HCT116 (cell line): ENCODE data around the gene IPO11. TPM values are rescaled to one million over a fixed set of nuclear protein-coding genes. Genes with fewer than 3 reads are reported as not detected.

Experiments
- ATAC-seq: fragments of 200-7000 bp; cut with Tn5 transposase; 2 replicates; pipeline ENCODE4 v1.9.1; 2020; ENCODE audit warnings: mild to moderate bottlenecking, moderate library complexity
- BruUV-seq: library from RNA; stranded (reverse); fragments of 400-500 nt; replicated peaks from 2 replicates; lab custom pipeline; 2021; lab: Mats Ljungman, UMichigan
- CTCF ChIA-PET: fragments of 300-600 bp; sonication (Branson Sonifier 250); formaldehyde crosslinking; loops from one replicate; lab custom pipeline; 2021; ENCODE audit warnings: antibody characterized with exemption; lab: Charles Lee
- POLR2A ChIA-PET: fragments of 300-600, 350-600 bp; sonication (Branson Sonifier 250); formaldehyde crosslinking; loops from one replicate; lab custom pipeline; 2021; ENCODE audit warnings: antibody characterized with exemption; lab: Charles Lee
- RAD21 ChIA-PET, 2 experiments: fragments of 300-600 bp; sonication (Branson Sonifier 250); formaldehyde crosslinking; loops; one replicate each; lab custom pipeline; 2023; ENCODE audit warnings: low total read pairs in 2 of 2; ENCODE audit not compliant: uncharacterized antibody in 2 of 2, unreplicated experiment in 2 of 2, low non-redundant PET in 1 of 2; lab: Charles Lee
- DNase-seq: peaks from one replicate; pipeline ENCODE4 v3.0.0-alpha.2; 2010; ENCODE audit warnings: low read depth, low spot score
- H2AFZ ChIP-seq: fragments of 200-600 bp; shearing (Covaris generic), sonication (generic); 2 replicates; pipeline ENCODE4 v1.6.1; 2017; ENCODE audit warnings: low read depth, mixed run types, mixed read lengths, antibody characterized with exemption, low read length; ENCODE audit not compliant: poor library complexity, severe bottlenecking
- H3K27ac ChIP-seq: 2 replicates; pipeline ENCODE4 v1.5.1; 2012; ENCODE audit warnings: low read depth, low read length
- H3K27me3 ChIP-seq: fragments of 200-600 bp; sonication (generic); 2 replicates; pipeline ENCODE4 v1.6.1; 2016; ENCODE audit warnings: mixed run types, low read length, mixed read lengths; ENCODE audit not compliant: insufficient read depth
- H3K36me3 ChIP-seq, 2 experiments: fragments of 200-500 bp in 1 of 2; fragments of 200-600 bp in 1 of 2; sonication (Bioruptor generic) in 1 of 2; sonication (generic) in 1 of 2; 2 replicates each; pipeline versions ENCODE4 v1.5.1 to v1.6.1; 2014 to 2016; ENCODE audit warnings: low read length in 2 of 2, inconsistent platforms in 1 of 2, mixed read lengths in 1 of 2, mixed run types in 1 of 2; ENCODE audit not compliant: insufficient read depth in 2 of 2, control insufficient read depth in 1 of 2
- H3K4me1 ChIP-seq, 2 experiments: fragments of 200-600 bp in 1 of 2; sonication (generic) in 1 of 2; 2 replicates each; pipeline versions ENCODE4 v1.5.1 to v1.6.1; 2012 to 2017; ENCODE audit warnings: low read length in 2 of 2, inconsistent platforms in 1 of 2, mild to moderate bottlenecking in 1 of 2, mixed read lengths in 1 of 2, mixed run types in 1 of 2, moderate library complexity in 1 of 2; ENCODE audit not compliant: insufficient read depth in 2 of 2, control insufficient read depth in 1 of 2
- H3K4me2 ChIP-seq: fragments of 200-600 bp; sonication (generic); 2 replicates; pipeline ENCODE4 v1.6.1; 2017; ENCODE audit warnings: mixed run types, low read length, mixed read lengths
- H3K4me3 ChIP-seq, 2 experiments: fragments of 200-600 bp in 1 of 2; sonication (generic) in 1 of 2; replicated peaks in 1 of 2; 2 replicates each; pipeline ENCODE4 v1.5.1; 2011 to 2016; ENCODE audit warnings: low read length in 2 of 2, control low read depth in 1 of 2, low read depth in 1 of 2, mild to moderate bottlenecking in 1 of 2, mixed read lengths in 1 of 2, mixed run types in 1 of 2
- H3K79me2 ChIP-seq: fragments of 200-600 bp; sonication (generic); 2 replicates; pipeline ENCODE4 v1.6.1; 2017; ENCODE audit warnings: mild to moderate bottlenecking, mixed run types, low read length, moderate library complexity, mixed read lengths; ENCODE audit not compliant: insufficient read depth
- H3K9ac ChIP-seq: fragments of 200-600 bp; sonication (generic); 2 replicates; pipeline ENCODE4 v1.6.1; 2016; ENCODE audit warnings: low read length, mixed read lengths
- H3K9me2 ChIP-seq: fragments of 200-600 bp; sonication (generic), shearing (Covaris generic); 2 replicates; pipeline ENCODE4 v1.6.1; 2017; ENCODE audit warnings: mixed run types, mild to moderate bottlenecking, moderate library complexity; ENCODE audit not compliant: insufficient read depth
- H3K9me3 ChIP-seq, 2 experiments: fragments of 200-500 bp in 1 of 2; fragments of 200-600 bp in 1 of 2; sonication (Bioruptor generic) in 1 of 2; sonication (generic) in 1 of 2; 2 replicates each; pipeline ENCODE4 v1.6.1; 2014 to 2017; ENCODE audit warnings: low read length in 2 of 2, mixed read lengths in 2 of 2, inconsistent platforms in 1 of 2, low read depth in 1 of 2, mild to moderate bottlenecking in 1 of 2, mixed run types in 1 of 2, moderate library complexity in 1 of 2; ENCODE audit not compliant: control insufficient read depth in 1 of 2, insufficient read depth in 1 of 2
- H4K20me1 ChIP-seq: fragments of 200-600 bp; sonication (generic), shearing (Covaris generic); 2 replicates; pipeline ENCODE4 v1.6.1; 2017; ENCODE audit warnings: mixed run types, mild to moderate bottlenecking, moderate library complexity; ENCODE audit not compliant: insufficient read depth
- ATF3 ChIP-seq: IDR thresholded peaks from 2 replicates; pipeline ENCODE4 v1.6.1; 2012
- CBX3 ChIP-seq: IDR thresholded peaks from 2 replicates; pipeline ENCODE4 v1.6.1; 2012; ENCODE audit warnings: low read depth
- CEBPB ChIP-seq: IDR thresholded peaks from 2 replicates; pipeline ENCODE4 v1.6.1; 2012; ENCODE audit warnings: low read depth
- CTCF ChIP-seq, 3 experiments: fragments of 200-600 bp in 1 of 3; sonication (generic) in 1 of 3; IDR thresholded peaks in 2 of 3; conservative IDR thresholded peaks in 1 of 3; 2 replicates each; pipeline ENCODE4 v1.5.1; 2012 to 2017; ENCODE audit warnings: low read depth in 2 of 3, low read length in 2 of 3, antibody characterized with exemption in 1 of 3, borderline replicate concordance in 1 of 3, control low read depth in 1 of 3, mild to moderate bottlenecking in 1 of 3, mixed read lengths in 1 of 3, mixed run types in 1 of 3, moderate library complexity in 1 of 3; ENCODE audit not compliant: insufficient read depth in 1 of 3
- EGR1 ChIP-seq: IDR thresholded peaks from 2 replicates; pipeline ENCODE4 v1.6.1; 2012; ENCODE audit warnings: low read depth
- EZH2 ChIP-seq: fragments of 200-600 bp; sonication (generic); IDR thresholded peaks from 2 replicates; pipeline ENCODE4 v1.6.1; 2017; ENCODE audit warnings: antibody characterized with exemption, mixed run types
- EZH2phosphoT487 ChIP-seq: fragments of 200-600 bp; IDR thresholded peaks from 2 replicates; pipeline ENCODE4 v1.6.1; 2018; ENCODE audit warnings: antibody characterized with exemption, borderline replicate concordance
- FOSL1 ChIP-seq: IDR thresholded peaks from 2 replicates; pipeline ENCODE4 v1.6.1; 2012; ENCODE audit warnings: low read depth
- JUND ChIP-seq: IDR thresholded peaks from 2 replicates; pipeline ENCODE4 v1.6.1; 2012
- MAX ChIP-seq: IDR thresholded peaks from 2 replicates; pipeline ENCODE4 v1.6.1; 2012
- POLR2A ChIP-seq: IDR thresholded peaks from 2 replicates; pipeline ENCODE4 v1.7.0; 2011; ENCODE audit warnings: borderline replicate concordance; ENCODE audit not compliant: insufficient read depth, insufficient read length; ENCODE audit errors: extremely low read depth
- RAD21 ChIP-seq: IDR thresholded peaks from 2 replicates; pipeline ENCODE4 v1.6.1; 2012; ENCODE audit warnings: low read depth, mild to moderate bottlenecking
- REST ChIP-seq: IDR thresholded peaks from 2 replicates; pipeline ENCODE4 v1.6.1; 2012; ENCODE audit warnings: low read depth
- SIN3A ChIP-seq: IDR thresholded peaks from 2 replicates; pipeline ENCODE4 v1.6.1; 2012; ENCODE audit warnings: low read depth
- SP1 ChIP-seq: IDR thresholded peaks from 2 replicates; pipeline ENCODE4 v1.6.1; 2012; ENCODE audit warnings: low read depth
- SRF ChIP-seq: IDR thresholded peaks from 2 replicates; pipeline ENCODE4 v1.6.1; 2012; ENCODE audit warnings: low read depth
- TCF7L2 ChIP-seq: IDR thresholded peaks from 2 replicates; pipeline ENCODE4 v1.7.0; 2011; ENCODE audit warnings: borderline replicate concordance, inconsistent platforms; ENCODE audit not compliant: insufficient read depth, insufficient read length; ENCODE audit errors: extremely low read depth
- ZFX ChIP-seq: fragments of 450-650 bp; IDR thresholded peaks from 2 replicates; pipeline ENCODE4 v1.6.1; 2017
- ZNF274 ChIP-seq: fragments of 200-500 bp; sonication (Bioruptor generic); IDR thresholded peaks from 2 replicates; pipeline ENCODE4 v1.6.1; 2014; ENCODE audit warnings: mild to moderate bottlenecking, low read depth, low read length, inconsistent platforms
- intact Hi-C: fragments of 100-400 bp; cut with micrococcal nuclease; formaldehyde crosslinking; loops from 2 replicates; pipeline ENCODE4 v1.10.0; 2022
- total RNA-seq: library from RNA; stranded (reverse); gene quantifications from one replicate; pipeline ENCODE4 v1.2.1, GENCODE V29; 2021; ENCODE audit not compliant: unreplicated experiment

Gene IPO11
- total RNA-seq, 1 experiment from 2014 or later: 55.1 TPM

- Histone ChIP-seq H3K4me3 (no peak overlapping the region), H3K9ac (no peak overlapping the region), H3K9me3 (no peaks in the 10 kb centered on the region), H4K20me1 (no peaks in the 10 kb centered on the region), H3K36me3 (no peaks in the 10 kb centered on the region), H3K4me1 (no peaks in the 10 kb centered on the region), H3K27me3 (no peaks in the 10 kb centered on the region), H3K27ac (no peak overlapping the region), H3K4me2 (no peak overlapping the region), H3K9me2 (no peaks in the 10 kb centered on the region), H3K79me2 (no peaks in the 10 kb centered on the region; the same call in 1 of the 2 replicates), H2AFZ (no peak overlapping the region)
- POLR2A ChIA-PET: no interaction called here
- CTCF ChIA-PET: no interaction called here
- BruUV-seq: no TSS peak
- RAD21 ChIA-PET: no interaction called here
- TF ChIP-seq CEBPB: no peak
- no peak for TF ChIP-seq REST
- no peak for TF ChIP-seq ATF3
- no peak for TF ChIP-seq TCF7L2
- no peak for TF ChIP-seq FOSL1
- TF ChIP-seq JUND: no peak
- no peak for TF ChIP-seq RAD21
- TF ChIP-seq CBX3: no peak
- no peak for TF ChIP-seq CTCF (IDR thresholded peaks at IDR 0.05 in 2 of 3, conservative IDR thresholded peaks at IDR 0.05 in 1 of 3; ENCODE audit: borderline replicate concordance in 1 of 3, insufficient read depth in 1 of 3, low read depth in 2 of 3, low read length in 2 of 3)
- TF ChIP-seq MAX: no peak
- TF ChIP-seq EZH2: no peak
- TF ChIP-seq POLR2A: no peak
- no peak for TF ChIP-seq SP1
- no peak for TF ChIP-seq SRF
- TF ChIP-seq ZFX: no peak
- no peak for TF ChIP-seq SIN3A
- TF ChIP-seq EGR1: no peak
- TF ChIP-seq EZH2phosphoT487: no peak
- no peak for TF ChIP-seq ZNF274
- no peak for ATAC-seq
- no peak for DNase-seq
- intact Hi-C loops: no loop called here
Measured at GRCh38 chr5:62600560-62601252, 188.1 kb downstream of the IPO11 start.
